Left kidney (tissue), 8 donors: ENCODE results near the gene ABHD3. TPM values are rescaled to one million over a fixed set of nuclear protein-coding genes. Genes with fewer than 3 reads are reported as not detected.
"Not testable (repeated sequence)": the region's sequence is repeated elsewhere in the genome, so short reads cannot be mapped to it uniquely, and the experiment has no call there.

Experiments
- DNase-seq: peaks from one replicate; pipeline ENCODE4 v3.0.0-alpha.2; 2013
- long read RNA-seq, 8 donors: transcript quantifications; one replicate each; lab custom pipeline, GENCODE V29; 2026
- polyA plus RNA-seq: library from polyadenylated mRNA; unstranded; fragments of 120-200 nt; gene quantifications from one replicate; pipeline ENCODE4 v1.2.1, GENCODE V29; 2013; ENCODE audit not compliant: insufficient read length

ABHD3 gene, protein sequence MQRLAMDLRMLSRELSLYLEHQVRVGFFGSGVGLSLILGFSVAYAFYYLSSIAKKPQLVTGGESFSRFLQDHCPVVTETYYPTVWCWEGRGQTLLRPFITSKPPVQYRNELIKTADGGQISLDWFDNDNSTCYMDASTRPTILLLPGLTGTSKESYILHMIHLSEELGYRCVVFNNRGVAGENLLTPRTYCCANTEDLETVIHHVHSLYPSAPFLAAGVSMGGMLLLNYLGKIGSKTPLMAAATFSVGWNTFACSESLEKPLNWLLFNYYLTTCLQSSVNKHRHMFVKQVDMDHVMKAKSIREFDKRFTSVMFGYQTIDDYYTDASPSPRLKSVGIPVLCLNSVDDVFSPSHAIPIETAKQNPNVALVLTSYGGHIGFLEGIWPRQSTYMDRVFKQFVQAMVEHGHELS
- 30.8 TPM for polyA plus RNA-seq
- long read RNA-seq, donor 1, transcript ABHD3-201 (9 exons, 2,064 nt) = major isoform, 9 of 13 reads
- long read RNA-seq, donor 1, partial matches to known transcripts = 0 of 13 reads
- long read RNA-seq, donor 1, other reads (novel, unspliced or antisense) = 0 of 13 reads
- long read RNA-seq, donor 2, transcript ABHD3-201 (9 exons, 2,064 nt) = major isoform, 5 of 5 reads
- long read RNA-seq, donor 2, partial matches to known transcripts = 0 of 5 reads
- long read RNA-seq, donor 2, other reads (novel, unspliced or antisense) = 0 of 5 reads
- long read RNA-seq, donor 3, partial matches to known transcripts = 0 of 3 reads
- long read RNA-seq, donor 3, other reads (novel, unspliced or antisense) = 0 of 3 reads
- long read RNA-seq, donor 4 = 0 reads
- long read RNA-seq, donor 5, transcript ABHD3-201 (9 exons, 2,064 nt) = major isoform, 8 of 8 reads
- long read RNA-seq, donor 5, partial matches to known transcripts = 0 of 8 reads
- long read RNA-seq, donor 5, other reads (novel, unspliced or antisense) = 0 of 8 reads
- long read RNA-seq, donor 6, transcript ABHD3-201 (9 exons, 2,064 nt) = major isoform, 8 of 9 reads
- long read RNA-seq, donor 6, partial matches to known transcripts = 0 of 9 reads
- long read RNA-seq, donor 6, other reads (novel, unspliced or antisense) = 0 of 9 reads
- long read RNA-seq, donor 7, transcript ABHD3-201 (9 exons, 2,064 nt) = major isoform, 10 of 12 reads
- long read RNA-seq, donor 7, partial matches to known transcripts = 0 of 12 reads
- long read RNA-seq, donor 7, other reads (novel, unspliced or antisense) = 0 of 12 reads
- long read RNA-seq, donor 8, partial matches to known transcripts = 0 of 3 reads
- long read RNA-seq, donor 8, other reads (novel, unspliced or antisense) = 0 of 3 reads

GRCh38 chr18:21704603-21705364 is at the start of gene ABHD3:
ABHD3 (minus strand) TSS chr18:21704774; CDS start chr18:21704665, 109 bp downstream.
- peak; percentile 90 for DNase-seq

GRCh38 chr18:21747764-21748693 is 43.5 kb upstream of the ABHD3 start:
- DNase-seq = no peak

DNA sequence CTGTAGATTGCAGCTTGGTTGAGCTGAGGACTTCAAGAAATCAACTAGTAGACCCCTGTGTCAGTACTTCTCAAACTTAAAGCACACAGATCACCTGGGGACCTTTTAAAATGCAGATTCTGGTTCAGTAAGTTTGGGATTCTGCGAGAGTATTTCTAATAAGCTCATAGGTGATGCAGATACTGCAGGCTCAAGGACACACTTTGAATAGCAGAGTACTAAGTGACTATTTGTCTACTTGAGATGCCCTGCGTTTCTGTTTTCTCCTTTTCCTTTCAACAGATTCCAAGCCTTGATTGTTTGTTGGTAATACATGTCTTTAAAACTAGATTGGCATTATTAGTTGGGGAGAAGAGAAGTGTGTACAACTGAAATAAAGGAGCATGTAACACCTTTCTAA is 42.7 kb upstream of the ABHD3 start:
- DNase-seq = no peak

DNA sequence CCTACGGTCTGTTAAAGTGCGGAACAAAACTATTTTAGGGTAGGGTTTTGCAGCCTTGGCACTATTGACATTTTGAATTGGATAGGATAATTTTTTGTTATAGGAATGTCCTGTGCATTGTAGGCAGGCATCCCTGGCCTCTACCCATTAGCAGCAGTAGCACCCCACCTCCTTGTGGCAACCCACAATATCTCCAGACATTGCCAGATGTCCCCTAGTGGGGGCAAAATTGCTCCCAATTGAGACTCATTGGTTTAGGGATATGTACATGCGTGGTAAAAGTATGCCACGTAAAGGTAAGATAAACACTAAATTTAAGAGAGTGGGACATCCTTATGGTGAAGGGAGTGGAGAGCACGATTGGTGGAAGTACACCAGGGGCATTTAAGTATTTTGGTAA is 40.7 kb upstream of the ABHD3 start:
- no peak for DNase-seq

DNA sequence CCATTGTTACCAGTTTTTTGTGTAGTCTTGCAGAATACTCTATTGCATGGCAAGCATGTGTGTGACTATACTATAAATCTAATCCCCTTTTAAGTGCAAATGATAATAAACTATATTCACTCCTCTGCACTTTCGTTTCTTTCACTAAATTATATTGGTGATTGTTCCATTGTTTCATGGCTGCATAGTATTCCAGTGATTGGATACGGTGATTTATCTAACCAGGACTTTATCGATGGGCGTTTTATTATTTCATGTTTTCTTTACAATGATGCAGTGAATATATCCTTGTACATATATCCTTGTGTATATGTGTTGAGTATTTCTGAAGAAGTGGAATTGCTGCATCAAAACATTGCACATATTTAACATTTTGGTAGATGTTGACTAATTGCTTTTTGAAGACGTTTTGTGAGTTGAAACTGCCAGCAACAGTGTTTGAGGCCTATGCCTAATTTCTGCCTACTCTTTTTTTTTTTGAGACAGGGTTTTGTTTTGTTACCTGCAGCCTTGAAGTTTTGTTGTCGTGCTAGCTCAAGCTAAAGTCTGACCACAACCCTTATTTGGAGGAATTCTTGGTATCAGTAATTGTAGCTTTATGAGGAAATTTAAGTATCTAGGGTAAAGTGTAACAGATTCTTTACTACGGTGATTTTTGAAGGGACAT is 38.7 kb upstream of the ABHD3 start:
- no peak for DNase-seq

DNA sequence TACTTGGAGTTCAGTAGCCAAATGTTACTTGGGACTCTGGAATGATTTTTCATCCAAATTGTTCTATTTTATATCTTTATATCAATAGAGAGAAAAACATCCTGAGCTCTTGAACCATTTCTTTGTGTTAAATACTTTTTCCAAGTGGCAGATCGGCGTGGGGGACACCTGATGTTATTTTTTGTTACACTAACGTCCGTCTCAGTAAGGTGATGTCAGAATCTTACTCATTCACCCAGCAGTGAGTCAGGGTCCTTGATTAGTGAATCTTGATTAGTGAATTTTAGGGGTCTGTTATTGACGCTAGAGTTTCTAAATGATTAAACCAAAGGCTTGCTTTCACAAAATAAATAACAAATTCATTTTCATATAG is 37.7 kb upstream of the ABHD3 start:
- DNase-seq = no peak

DNA sequence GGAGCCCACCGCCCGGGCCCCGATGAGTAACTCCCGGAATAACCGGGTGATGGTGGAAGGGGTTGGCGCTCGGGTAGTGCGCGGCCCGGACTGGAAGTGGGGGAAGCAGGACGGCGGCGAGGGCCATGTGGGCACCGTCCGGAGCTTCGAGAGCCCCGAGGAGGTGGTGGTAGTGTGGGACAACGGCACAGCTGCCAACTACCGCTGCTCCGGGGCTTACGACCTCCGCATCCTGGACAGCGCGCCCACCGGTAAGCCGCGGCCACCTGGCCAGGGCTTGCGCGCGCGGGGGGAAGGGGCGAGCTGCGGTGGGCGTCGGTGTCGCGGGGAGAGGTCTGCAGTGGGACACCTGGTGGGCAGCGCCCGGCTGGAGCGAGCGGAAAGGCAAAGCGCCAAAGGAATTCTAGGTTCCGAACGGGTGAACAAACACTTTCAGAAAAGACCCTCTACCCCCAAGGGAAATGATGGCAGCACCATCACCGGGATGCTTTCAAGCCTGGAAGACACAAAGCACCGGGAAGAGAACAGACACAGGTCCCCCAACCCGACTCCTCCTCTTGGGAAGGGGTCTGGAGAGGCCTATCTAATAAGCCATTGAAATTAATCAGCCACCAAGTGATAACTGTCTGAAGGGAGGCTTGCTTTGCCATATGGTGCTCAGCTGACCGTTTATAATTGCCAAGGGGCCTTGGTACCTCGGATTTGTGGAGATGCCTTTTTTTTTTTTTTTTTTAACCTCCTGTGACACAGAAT is 37.2 kb upstream of the ABHD3 start:
- peak; percentile 34 for DNase-seq

DNA sequence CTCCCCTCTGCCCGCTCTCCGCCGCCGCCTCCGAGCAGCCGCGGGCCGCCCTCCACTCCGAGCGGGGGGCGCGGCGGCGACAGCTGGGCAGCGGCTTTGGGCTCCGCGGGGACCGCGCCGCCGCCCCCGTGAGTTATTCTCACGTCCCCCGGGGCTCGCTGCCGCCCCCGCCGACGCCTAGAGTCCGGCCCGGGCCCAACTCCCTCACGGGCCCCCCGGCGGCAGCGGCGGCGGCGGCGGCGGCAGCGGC is 36.7 kb upstream of the ABHD3 start:
- no peak for DNase-seq

DNA sequence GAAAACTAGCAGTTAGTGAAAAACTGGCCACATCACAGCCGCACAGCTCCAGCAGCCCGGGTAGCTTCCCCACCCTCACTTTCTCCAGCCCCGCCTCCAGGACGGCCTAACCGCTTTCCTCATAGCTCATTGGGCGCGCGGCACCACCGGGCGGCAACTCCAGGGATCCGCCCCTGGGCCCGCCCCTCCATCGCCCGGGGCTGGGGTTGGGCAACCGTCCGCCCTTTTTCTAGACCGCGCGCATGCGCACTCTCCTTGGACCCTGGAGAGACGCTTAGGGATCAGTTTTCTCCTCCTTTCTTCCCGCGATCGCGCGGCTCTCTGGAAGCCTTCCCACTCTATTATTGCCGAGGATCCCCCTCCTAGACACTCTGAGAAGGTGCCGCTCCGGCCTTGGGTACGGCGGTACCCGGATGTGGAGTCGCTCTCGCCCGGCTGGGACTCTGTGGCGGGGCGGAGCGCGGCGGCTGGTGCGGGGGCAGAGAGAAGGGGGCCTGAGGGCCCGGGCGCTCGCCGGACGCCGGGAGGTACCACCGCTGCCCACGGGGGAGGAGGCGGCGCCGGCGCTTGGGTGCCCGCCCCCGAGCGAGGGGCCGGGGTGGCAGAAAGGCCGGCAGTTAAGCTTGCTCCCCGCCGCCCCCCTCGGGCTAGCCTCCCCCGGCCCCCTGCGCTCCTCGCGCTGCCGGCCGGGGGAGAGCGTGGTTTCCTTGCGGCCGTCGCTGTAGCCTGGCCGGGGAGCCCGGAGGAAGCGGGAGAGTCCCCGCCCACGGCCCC is 36.2 kb upstream of the ABHD3 start, which contains the start of gene MIB1:
Gene MIB1, plus strand, starts transcription at position 255 of the 774 bp plus-strand sequence. CDS start 792 bp downstream, outside the sequence.
- peak; percentile 99 for DNase-seq

DNA sequence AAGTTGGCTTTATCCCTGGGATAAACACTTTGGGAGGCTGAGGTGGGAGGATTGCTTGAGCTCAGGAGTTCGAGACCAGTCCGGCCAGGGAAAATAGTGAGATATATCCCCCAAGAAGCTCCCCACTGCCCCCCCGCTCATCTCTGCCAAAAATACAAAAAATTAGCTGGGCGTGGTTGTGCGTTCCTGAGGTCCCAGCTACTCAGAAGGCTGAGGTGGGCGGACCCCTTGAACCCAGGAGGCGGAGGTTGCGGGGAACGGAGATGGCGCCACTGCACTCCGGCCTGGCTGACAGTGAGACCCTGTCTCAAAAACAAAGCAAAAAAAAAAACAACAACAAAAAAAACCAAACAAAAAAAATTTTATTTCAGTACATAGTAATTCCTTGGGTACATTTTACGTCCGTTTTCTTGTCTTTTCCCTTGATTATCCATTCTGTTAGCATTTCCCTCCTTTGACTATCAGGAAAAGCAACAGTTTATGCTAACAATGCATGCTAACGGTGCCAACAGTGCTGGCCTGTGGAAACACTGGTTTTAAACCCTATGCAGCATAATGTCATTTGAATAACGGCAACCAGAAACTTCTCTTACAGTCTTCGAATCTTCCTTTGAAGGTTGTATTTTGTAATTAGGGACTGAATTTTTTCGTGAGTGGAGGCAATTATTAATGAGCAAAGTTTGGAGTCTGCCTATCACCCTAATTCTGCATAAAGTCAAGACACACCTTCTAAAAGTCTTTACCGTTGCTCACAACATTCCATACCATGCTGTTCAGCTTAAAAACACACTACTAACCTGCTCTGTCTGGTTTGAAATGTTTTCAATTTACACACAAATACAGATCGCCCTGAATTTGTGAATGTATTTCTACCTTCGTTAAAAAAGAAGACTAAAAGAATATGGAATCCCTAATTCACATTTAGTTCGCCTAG is 35.3 kb upstream of the ABHD3 start:
- DNase-seq = no peak

- not testable (repeated sequence) for DNase-seq
Observed at GRCh38 chr18:21736926-21737325, 32.4 kb upstream of the ABHD3 start.

DNA sequence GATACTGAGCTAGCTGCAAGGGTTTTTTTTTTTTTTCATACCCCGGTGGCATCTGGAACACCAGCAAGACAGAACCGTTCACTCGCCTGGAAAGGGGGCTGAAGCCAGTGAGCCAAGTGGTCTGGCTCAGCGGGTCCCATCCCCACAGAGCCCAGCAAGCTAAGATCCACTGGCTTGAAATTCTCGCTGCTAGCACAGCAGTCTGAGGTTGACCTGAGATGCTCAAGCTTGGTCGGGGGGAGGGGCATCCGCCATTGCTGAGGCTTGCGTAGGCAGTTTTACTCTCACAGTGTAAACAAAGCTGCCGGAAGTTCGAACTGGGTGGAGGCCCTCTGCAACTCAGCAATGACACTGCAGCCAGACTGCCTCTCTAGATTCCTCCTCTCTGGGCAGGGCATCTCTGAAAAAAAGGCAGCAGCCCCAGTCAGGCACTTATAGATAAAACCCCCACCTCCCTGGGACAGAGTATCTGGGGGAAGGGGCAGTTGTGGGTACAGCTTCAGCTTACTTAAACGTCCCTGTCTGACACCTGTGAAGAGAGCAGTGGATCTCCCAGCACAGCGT is 31.0 kb upstream of the ABHD3 start:
- no peak for DNase-seq

- DNase-seq = no peak
Observed at GRCh38 chr18:21733011-21733410, 28.4 kb upstream of the ABHD3 start.

DNA sequence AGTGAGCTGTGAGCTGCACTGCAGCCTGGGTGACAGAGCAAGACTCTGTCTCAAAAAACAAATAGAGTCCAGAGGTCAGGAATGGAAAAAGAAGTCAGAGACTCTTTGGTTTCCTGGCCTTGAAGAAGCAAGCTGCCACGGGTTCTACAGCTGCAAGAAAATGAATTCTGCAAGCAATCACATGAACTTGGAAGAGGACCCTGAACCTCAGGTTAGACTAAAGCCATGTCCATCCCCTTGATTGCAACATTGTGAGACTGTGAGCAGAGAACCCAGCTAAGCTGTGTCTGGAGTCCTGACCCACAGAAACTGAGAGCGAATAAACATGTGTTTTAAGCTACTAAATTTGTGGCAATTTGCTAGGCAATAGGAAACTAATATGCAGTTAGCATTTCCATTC is 23.1 kb upstream of the ABHD3 start:
- DNase-seq = no peak

- no peak for DNase-seq
Observed at GRCh38 chr18:21725201-21725600, 20.6 kb upstream of the ABHD3 start.

- DNase-seq = no peak
Observed at GRCh38 chr18:21722687-21723086, 18.1 kb upstream of the ABHD3 start.

DNA sequence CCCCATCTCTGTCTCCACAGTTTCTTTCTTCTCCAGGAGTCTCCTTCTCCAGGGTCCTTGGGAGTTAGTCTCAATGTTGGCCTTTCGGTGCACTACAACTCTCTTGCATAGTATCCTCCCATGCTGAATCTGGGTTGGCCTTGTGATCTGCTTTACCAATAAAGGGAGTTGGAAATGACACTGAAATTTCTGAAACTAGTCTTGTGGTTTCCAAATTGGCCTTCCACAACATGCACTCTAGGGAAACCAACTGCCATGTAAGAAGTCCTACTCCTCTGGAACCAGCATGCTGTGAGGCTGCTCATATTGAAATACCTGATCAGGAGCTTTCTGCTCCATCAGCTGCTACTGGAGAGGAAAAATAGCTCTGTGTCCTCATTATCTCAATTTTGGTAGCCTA is 9.9 kb upstream of the ABHD3 start:
- DNase-seq = no peak
